HL-60 (cell line): ENCODE results near the gene ANKZF1.

ENCODE experiments used
- TF ChIP-seq, protein P1 (sequence below): IDR thresholded peaks from one replicate; pipeline ENCODE4 v1.5.1; 2011; ENCODE audit warnings: low read length, control low read depth, inconsistent platforms; ENCODE audit not compliant: insufficient read depth
- TF ChIP-seq, protein P2 (sequence below): IDR thresholded peaks from 2 replicates; pipeline ENCODE4 v1.6.1; 2012; ENCODE audit warnings: low read depth; ENCODE audit not compliant: insufficient replicate concordance

DNA sequence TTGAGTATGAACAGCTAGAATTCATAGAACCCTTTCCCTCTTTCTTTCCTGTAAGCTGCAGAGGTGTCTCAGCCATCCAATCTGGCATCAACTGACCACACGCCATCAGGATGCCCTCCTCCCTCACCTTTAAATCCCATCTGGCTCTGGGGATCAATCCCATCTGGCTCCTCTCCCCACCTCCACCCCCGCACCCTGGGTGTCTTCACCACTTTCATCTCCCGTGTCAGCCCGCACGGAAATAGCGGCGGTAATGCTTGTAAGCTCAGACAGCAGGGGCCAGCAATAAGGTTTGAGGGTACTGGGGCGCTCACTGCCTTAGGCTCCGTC, 22.9 kb downstream of the ANKZF1 start:
- TF ChIP-seq, protein P1, sequence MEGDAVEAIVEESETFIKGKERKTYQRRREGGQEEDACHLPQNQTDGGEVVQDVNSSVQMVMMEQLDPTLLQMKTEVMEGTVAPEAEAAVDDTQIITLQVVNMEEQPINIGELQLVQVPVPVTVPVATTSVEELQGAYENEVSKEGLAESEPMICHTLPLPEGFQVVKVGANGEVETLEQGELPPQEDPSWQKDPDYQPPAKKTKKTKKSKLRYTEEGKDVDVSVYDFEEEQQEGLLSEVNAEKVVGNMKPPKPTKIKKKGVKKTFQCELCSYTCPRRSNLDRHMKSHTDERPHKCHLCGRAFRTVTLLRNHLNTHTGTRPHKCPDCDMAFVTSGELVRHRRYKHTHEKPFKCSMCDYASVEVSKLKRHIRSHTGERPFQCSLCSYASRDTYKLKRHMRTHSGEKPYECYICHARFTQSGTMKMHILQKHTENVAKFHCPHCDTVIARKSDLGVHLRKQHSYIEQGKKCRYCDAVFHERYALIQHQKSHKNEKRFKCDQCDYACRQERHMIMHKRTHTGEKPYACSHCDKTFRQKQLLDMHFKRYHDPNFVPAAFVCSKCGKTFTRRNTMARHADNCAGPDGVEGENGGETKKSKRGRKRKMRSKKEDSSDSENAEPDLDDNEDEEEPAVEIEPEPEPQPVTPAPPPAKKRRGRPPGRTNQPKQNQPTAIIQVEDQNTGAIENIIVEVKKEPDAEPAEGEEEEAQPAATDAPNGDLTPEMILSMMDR = no peak
- TF ChIP-seq, protein P2, sequence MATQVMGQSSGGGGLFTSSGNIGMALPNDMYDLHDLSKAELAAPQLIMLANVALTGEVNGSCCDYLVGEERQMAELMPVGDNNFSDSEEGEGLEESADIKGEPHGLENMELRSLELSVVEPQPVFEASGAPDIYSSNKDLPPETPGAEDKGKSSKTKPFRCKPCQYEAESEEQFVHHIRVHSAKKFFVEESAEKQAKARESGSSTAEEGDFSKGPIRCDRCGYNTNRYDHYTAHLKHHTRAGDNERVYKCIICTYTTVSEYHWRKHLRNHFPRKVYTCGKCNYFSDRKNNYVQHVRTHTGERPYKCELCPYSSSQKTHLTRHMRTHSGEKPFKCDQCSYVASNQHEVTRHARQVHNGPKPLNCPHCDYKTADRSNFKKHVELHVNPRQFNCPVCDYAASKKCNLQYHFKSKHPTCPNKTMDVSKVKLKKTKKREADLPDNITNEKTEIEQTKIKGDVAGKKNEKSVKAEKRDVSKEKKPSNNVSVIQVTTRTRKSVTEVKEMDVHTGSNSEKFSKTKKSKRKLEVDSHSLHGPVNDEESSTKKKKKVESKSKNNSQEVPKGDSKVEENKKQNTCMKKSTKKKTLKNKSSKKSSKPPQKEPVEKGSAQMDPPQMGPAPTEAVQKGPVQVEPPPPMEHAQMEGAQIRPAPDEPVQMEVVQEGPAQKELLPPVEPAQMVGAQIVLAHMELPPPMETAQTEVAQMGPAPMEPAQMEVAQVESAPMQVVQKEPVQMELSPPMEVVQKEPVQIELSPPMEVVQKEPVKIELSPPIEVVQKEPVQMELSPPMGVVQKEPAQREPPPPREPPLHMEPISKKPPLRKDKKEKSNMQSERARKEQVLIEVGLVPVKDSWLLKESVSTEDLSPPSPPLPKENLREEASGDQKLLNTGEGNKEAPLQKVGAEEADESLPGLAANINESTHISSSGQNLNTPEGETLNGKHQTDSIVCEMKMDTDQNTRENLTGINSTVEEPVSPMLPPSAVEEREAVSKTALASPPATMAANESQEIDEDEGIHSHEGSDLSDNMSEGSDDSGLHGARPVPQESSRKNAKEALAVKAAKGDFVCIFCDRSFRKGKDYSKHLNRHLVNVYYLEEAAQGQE = no peak
